Measurements from ENCODE around the gene DPCD.

Gene DPCD

DNA sequence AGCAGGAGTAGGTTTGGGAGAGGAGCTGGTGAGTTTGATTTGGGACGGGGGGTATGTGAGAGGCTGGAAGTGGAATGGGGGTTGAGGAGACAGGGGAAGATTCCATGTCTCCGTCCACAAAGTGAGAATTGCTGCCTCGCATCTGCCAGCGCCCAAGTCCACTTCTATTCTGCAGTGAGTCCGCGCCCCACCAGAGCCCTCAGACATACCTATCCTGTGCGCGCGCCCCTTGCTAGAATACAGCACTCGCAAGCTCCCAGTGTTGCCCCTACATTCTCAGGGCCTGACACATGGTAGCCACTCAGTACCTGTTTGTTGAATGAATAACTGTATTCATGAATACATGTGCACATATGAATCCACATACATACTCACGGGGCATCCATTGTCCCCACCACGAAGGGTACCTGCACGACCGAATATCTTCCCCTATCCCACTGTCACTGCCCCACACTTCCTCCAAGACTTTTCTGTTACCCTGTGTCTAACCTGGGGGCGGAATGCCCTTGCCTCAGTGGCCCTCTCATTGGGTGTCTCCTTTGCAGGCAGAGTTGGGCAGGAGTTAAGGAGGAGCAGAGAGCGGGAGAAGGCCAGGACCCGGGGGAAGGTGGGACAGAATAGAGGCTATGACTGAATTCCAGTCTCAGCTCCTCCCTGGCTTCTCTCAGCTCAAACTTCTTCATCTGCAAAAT lies 19.9 kb upstream of the DPCD start:
- H3K27me3 ChIP-seq (ENCODE audit: insufficient read depth, low read length, poor library complexity): no peaks in the 10 kb centered on the region
- no peak overlapping the region for H3K4me2 ChIP-seq (ENCODE audit: insufficient read depth, low read length)

DNA sequence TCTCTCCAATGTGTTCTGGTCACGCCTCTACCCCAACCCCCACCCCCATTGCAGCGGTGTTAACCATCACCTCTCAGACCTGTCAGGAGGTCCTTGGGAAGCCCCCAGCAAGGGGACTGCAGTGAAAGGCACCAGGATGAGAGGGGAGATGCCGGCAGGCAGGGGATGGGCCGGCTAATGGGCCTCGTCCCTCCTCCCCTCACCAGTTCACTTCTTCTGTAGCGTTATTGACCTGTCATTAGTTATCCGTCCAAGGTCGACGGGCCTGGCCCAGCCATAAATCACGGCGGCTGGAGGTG lies 18.8 kb upstream of the DPCD start:
- no peak overlapping the region for H3K4me2 ChIP-seq (ENCODE audit: insufficient read depth, low read length)
- H3K27me3 ChIP-seq (ENCODE audit: insufficient read depth, low read length, poor library complexity): no peaks in the 10 kb centered on the region
- no peak overlapping the region for H3K9ac ChIP-seq (ENCODE audit: low read depth, low read length)
- no peak overlapping the region for H3K27ac ChIP-seq (ENCODE audit: low read length)
- no peaks in the 10 kb centered on the region for H4K20me1 ChIP-seq (ENCODE audit: insufficient read depth, low read length)
- no peak overlapping the region for H2AFZ ChIP-seq (ENCODE audit: low read depth, low read length)
- DNase-seq (no peak), ATAC-seq (ENCODE audit: insufficient read depth, low read depth) (no peak)
- no peaks in the 10 kb centered on the region for H3K79me2 ChIP-seq (ENCODE audit: insufficient read depth, low read length)
- H3K36me3 ChIP-seq (ENCODE audit: insufficient read depth, low read length): no peaks in the 10 kb centered on the region
- TF ChIP-seq EZH2 (IDR thresholded peaks at IDR 0.05; ENCODE audit: borderline replicate concordance, low read depth, low read length, severe bottlenecking): no peak
- TF ChIP-seq, protein P1, sequence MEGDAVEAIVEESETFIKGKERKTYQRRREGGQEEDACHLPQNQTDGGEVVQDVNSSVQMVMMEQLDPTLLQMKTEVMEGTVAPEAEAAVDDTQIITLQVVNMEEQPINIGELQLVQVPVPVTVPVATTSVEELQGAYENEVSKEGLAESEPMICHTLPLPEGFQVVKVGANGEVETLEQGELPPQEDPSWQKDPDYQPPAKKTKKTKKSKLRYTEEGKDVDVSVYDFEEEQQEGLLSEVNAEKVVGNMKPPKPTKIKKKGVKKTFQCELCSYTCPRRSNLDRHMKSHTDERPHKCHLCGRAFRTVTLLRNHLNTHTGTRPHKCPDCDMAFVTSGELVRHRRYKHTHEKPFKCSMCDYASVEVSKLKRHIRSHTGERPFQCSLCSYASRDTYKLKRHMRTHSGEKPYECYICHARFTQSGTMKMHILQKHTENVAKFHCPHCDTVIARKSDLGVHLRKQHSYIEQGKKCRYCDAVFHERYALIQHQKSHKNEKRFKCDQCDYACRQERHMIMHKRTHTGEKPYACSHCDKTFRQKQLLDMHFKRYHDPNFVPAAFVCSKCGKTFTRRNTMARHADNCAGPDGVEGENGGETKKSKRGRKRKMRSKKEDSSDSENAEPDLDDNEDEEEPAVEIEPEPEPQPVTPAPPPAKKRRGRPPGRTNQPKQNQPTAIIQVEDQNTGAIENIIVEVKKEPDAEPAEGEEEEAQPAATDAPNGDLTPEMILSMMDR (IDR thresholded peaks at IDR 0.05; ENCODE audit: borderline replicate concordance, extremely low read depth, low read length, poor library complexity, severe bottlenecking): no peak
- H3K4me1 ChIP-seq (ENCODE audit: insufficient read depth, low read length): peaks cover 16% of the 10 kb centered on the region
- no peaks in the 10 kb centered on the region for H3K9me3 ChIP-seq (ENCODE audit: insufficient read depth, low read length, severe bottlenecking)
- H3K4me3 ChIP-seq (ENCODE audit: low read depth in 1 of 2, low read length in 2 of 2): no peak overlapping the region

More for the DNA sequence above, 19.9 kb upstream of the DPCD start:
- H3K4me1 ChIP-seq (ENCODE audit: insufficient read depth, low read length): peaks cover 16% of the 10 kb centered on the region
- no peak for ATAC-seq (ENCODE audit: insufficient read depth, low read depth)
- no peaks in the 10 kb centered on the region for H3K79me2 ChIP-seq (ENCODE audit: insufficient read depth, low read length)
- H3K9me3 ChIP-seq (ENCODE audit: insufficient read depth, low read length, severe bottlenecking): no peaks in the 10 kb centered on the region
- H2AFZ ChIP-seq (ENCODE audit: low read depth, low read length): no peak overlapping the region
- no peak overlapping the region for H3K27ac ChIP-seq (ENCODE audit: low read length)
- no peak overlapping the region for H3K4me3 ChIP-seq (ENCODE audit: low read depth in 1 of 2, low read length in 2 of 2)
- no peaks in the 10 kb centered on the region for H3K36me3 ChIP-seq (ENCODE audit: insufficient read depth, low read length)
- TF ChIP-seq, protein P1 (IDR thresholded peaks at IDR 0.05; ENCODE audit: borderline replicate concordance, extremely low read depth, low read length, poor library complexity, severe bottlenecking): no peak
- no peak for TF ChIP-seq EZH2 (IDR thresholded peaks at IDR 0.05; ENCODE audit: borderline replicate concordance, low read depth, low read length, severe bottlenecking)
- no peak overlapping the region for H3K9ac ChIP-seq (ENCODE audit: low read depth, low read length)
- no peak for DNase-seq
- H4K20me1 ChIP-seq (ENCODE audit: insufficient read depth, low read length): no peaks in the 10 kb centered on the region

DNA sequence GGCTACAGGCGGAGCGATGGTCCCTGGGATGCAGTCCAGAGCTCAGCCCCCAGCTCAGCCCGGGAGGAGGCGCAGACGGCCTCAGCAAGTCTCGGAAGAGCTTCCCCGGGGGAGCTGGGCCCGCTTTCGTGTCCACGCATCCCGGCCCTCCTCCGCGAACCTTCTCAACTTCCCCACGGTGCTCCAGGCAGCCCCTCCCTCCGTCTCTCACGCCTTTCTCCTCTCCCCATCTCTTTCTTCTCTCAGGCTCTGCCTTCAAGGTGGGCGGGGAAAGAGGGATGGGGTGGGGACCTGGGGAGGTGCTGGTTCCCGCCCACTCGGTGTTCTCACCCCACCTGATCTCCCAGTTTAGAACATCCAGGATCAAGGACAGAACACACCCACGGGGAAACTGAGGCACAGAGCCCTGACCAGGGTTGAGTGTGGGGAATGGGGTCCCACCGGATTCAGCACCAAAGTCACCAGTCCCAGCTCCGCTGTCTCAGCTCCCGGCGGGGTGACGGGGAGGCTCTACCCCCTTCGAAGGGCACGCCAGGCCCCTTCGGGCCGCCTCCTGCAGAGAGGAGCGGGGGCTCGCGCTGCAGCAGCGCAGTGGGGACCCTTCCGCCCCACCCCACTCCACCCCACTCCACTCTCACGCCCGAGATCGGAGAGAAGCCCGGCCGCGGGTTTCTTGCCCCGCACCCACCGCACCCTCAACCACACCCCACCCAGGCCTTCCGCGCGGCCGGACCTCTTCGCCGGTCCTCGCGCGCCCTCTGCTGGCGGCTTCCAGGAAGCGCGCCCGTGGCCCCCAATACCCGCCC lies 18.3 kb upstream of the DPCD start:
- Histone ChIP-seq H3K27me3 (ENCODE audit: insufficient read depth, low read length, poor library complexity) (no peaks in the 10 kb centered on the region), H3K4me1 (ENCODE audit: insufficient read depth, low read length) (peaks cover 16% of the 10 kb centered on the region), H3K36me3 (ENCODE audit: insufficient read depth, low read length) (no peaks in the 10 kb centered on the region), H4K20me1 (ENCODE audit: insufficient read depth, low read length) (no peaks in the 10 kb centered on the region), H3K79me2 (ENCODE audit: insufficient read depth, low read length) (no peaks in the 10 kb centered on the region), H3K9ac (ENCODE audit: low read depth, low read length) (peak overlapping the region; percentile 59), H3K27ac (ENCODE audit: low read length) (no peak overlapping the region), H3K4me3 (ENCODE audit: low read depth in 1 of 2, low read length in 2 of 2) (peak overlapping the region in 1 of 2 experiments; percentile 60; a peak in 3 of 4 replicates), H3K4me2 (ENCODE audit: insufficient read depth, low read length) (peak overlapping the region; percentile 97), H2AFZ (ENCODE audit: low read depth, low read length) (peak overlapping the region; percentile 96), H3K9me3 (ENCODE audit: insufficient read depth, low read length, severe bottlenecking) (no peaks in the 10 kb centered on the region)
- DNase-seq: peak; percentile 79
- ATAC-seq (ENCODE audit: insufficient read depth, low read depth): peak; percentile 87
- TF ChIP-seq, protein P1 (IDR thresholded peaks at IDR 0.05; ENCODE audit: borderline replicate concordance, extremely low read depth, low read length, poor library complexity, severe bottlenecking): peak; percentile 70
- TF ChIP-seq EZH2 (IDR thresholded peaks at IDR 0.05; ENCODE audit: borderline replicate concordance, low read depth, low read length, severe bottlenecking): no peak
